Measurements from ENCODE around the gene DISP2.

Gene DISP2

GRCh38 chr15:40322531-40323238 is 35.3 kb upstream of the DISP2 start:
- H3K4me3 ChIP-seq (ENCODE audit: low read depth, low read length) = peak overlapping the region; percentile 31
- in situ Hi-C loops (cut with HindIII; ENCODE audit: low sequenced_read_pairs) = loop anchor here (5.0 kb wide), 1 partner anchor 100 kb away; no protein-coding TSS in a partner anchor
- TF ChIP-seq CTCF (IDR thresholded peaks at IDR 0.05; ENCODE audit: low read depth, low read length, missing control alignments) = no peak
- no peak for DNase-seq (ENCODE audit: low read depth)

DNA sequence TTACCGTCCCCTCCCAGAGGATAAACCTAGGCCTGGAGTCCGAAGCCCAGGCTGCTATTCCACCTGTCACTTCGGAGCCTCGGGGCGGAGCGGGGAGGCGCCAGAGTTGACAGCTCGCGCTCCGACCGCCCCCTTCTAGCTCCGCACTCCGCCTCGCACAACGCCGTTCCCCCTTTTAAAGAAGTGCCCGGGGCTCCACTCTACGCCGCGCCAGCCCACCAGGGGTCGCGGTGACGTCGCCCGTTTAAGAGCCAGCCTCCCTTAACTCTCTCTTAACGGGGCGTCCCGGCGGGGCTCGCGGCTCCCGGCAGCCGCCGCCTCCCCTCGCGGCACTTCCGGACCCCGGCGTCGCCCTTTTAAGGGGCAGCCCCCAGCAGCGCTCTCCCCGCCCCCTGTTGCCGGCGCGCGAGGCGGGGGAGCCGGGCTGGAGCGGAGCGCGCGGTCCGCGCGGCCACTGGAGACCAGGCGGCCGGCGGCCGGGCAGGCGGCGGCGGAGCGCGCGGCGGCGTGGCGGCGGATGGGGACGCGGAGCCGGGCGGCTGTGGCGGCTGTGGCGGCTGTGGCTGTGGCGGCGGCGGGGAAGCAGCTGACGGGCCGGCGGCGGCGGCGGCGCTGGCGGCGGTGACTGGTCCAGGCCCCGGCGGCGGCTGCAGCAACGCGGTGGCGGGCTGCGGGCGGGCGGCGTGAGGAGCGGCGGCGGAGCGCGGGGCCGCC is 34.6 kb upstream of the DISP2 start, which contains the start of gene INAFM2:
Gene INAFM2 (plus strand): TSS at position 454 of the 714 bp plus-strand sequence. CDS start 364 bp downstream, outside the sequence.
- H3K4me3 ChIP-seq (ENCODE audit: low read depth, low read length) = peak within 1 kb of the TSS; percentile 58
- DNase-seq (ENCODE audit: low read depth) = peak; percentile 79
- in situ Hi-C loops (cut with HindIII; ENCODE audit: low sequenced_read_pairs) = loop anchor here (5.0 kb wide), 1 partner anchor 99 kb away; no protein-coding TSS in a partner anchor
- TF ChIP-seq CTCF (IDR thresholded peaks at IDR 0.05; ENCODE audit: low read depth, low read length, missing control alignments) = peak; percentile 57

DNA sequence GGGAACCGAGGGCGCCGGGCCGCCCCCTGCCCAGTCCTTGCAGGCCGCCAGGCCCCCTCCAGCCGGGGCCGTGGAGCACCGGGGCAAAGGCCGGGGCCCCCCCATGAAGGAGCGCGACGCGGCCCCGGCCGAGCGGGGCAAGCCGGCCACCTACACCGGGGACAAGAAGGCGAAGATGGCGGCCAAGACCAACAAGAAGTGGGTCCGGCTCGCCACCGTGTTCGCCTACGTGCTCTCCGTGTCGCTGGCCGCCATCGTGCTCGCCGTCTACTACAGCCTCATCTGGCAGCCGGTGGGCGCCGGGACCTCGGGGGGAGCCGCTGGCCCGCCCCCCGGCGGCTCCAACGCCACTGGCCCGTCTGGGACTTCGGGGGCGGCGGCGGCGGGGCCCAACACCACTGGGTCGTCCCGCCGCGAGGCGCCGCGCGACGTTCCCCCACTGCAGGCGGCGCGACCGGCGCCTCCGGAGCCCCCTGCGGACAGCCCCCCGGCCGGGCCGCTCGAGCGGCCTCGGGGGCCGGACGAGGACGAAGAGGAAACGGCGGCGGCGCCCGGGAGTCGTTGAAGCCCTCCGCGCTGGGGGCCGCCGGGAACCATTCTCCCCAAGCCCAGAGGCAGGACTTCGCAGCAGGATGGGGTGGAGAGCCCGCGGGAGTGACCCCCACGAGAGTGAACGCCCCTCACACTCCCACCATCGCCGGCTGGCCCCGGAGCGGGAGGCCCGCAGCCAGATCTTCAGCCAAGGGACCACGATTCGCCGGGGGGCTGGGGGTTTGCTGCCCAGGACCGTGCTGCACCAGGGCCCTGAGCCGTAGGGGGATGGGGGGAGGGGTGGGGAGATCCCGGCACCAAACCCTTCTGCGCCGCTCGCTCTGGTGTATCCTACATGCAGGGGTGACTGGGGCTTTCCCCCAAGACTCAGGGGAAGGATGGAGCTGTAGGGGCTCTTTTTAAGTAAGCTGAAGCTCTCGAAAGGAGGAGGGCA is 33.8 kb upstream of the DISP2 start:
- in situ Hi-C loops (cut with HindIII; ENCODE audit: low sequenced_read_pairs) = loop anchor here (5.0 kb wide), 1 partner anchor 98 kb away; no protein-coding TSS in a partner anchor
- no peak for TF ChIP-seq CTCF (IDR thresholded peaks at IDR 0.05; ENCODE audit: low read depth, low read length, missing control alignments)
- DNase-seq (ENCODE audit: low read depth) = no peak
- H3K4me3 ChIP-seq (ENCODE audit: low read depth, low read length) = peak overlapping the region; percentile 58

- in situ Hi-C loops (cut with HindIII; ENCODE audit: low sequenced_read_pairs) = loop anchor here (5.0 kb wide), 1 partner anchor 62 kb away; no protein-coding TSS in a partner anchor
- H3K4me3 ChIP-seq (ENCODE audit: low read depth, low read length) = peak overlapping the region; percentile 58
Measured at GRCh38 chr15:40325188-40325587, 32.8 kb upstream of the DISP2 start.

DNA sequence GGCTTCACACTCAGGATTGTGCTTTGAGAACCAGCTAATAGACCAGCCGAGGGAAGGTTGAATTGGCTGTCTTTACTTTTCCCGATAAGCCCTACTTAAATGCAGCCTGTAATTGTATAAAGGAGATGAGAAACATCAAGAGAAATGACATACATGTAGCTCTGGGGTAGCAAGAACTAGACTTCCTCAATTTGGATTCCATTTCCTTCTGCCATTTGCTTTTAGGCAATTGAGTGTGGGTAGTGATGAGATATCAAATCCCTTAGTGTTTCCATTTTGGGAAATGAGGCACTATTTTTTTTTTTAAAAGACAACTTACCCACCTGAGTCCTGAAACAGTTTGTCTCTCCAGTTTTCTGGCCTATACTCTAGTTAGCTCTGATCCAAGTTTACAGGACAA is 32.3 kb upstream of the DISP2 start:
- no peak overlapping the region for H3K4me3 ChIP-seq (ENCODE audit: low read depth, low read length)
- no peak for DNase-seq (ENCODE audit: low read depth)
- no peak for TF ChIP-seq CTCF (IDR thresholded peaks at IDR 0.05; ENCODE audit: low read depth, low read length, missing control alignments)
- in situ Hi-C loops (cut with HindIII; ENCODE audit: low sequenced_read_pairs) = loop anchor here (5.0 kb wide), 1 partner anchor 62 kb away; no protein-coding TSS in a partner anchor

More at GRCh38 chr15:40325188-40325587, 32.8 kb upstream of the DISP2 start:
- no peak for TF ChIP-seq CTCF (IDR thresholded peaks at IDR 0.05; ENCODE audit: low read depth, low read length, missing control alignments)
- no peak for DNase-seq (ENCODE audit: low read depth)
